Measurements from ENCODE around the gene CTNNBIP1. TPM values are rescaled to one million over a fixed set of nuclear protein-coding genes. Genes with fewer than 3 reads are reported as not detected.
"Not testable (repeated sequence)": the region's sequence is repeated elsewhere in the genome, so short reads cannot be mapped to it uniquely, and the experiment has no call there.

CTNNBIP1 gene
- total RNA-seq, 2 donors from 2014 or later = 16.3 to 21.6 TPM

DNA sequence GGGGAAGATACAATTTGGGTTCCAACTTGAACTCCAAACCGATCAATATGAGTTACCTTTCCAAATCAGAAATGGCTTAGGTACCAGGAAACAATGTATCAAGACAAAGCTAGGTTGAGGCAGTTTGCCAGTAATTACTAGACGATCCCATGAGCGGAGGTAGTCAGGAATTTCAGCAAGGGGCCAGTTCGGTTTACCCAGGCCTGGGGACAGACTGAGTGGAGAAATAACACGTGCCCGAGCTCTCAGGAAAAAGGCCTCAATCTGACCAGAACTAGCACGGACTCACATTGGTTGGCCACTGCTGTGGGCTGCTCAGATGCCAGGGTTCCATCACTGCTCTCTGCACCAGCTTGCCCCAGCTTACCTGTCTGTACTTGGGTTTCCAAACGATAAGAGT, 101.6 kb downstream of the CTNNBIP1 start:
- ATAC-seq (replicated peaks in 1 of 2) = no peak
- Mint-ChIP-seq H3K4me1 (ENCODE audit: low read depth) (peaks cover 28% of the 10 kb centered on the region), H3K27ac (no peak overlapping the region), H3K27me3 (ENCODE audit: low read depth) (no peaks in the 10 kb centered on the region), H3K4me3 (no peak overlapping the region), H3K9me3 (no peaks in the 10 kb centered on the region), H3K36me3 (ENCODE audit: insufficient read depth in 2 of 2) (no peaks in the 10 kb centered on the region)
- no peak for DNase-seq

DNA sequence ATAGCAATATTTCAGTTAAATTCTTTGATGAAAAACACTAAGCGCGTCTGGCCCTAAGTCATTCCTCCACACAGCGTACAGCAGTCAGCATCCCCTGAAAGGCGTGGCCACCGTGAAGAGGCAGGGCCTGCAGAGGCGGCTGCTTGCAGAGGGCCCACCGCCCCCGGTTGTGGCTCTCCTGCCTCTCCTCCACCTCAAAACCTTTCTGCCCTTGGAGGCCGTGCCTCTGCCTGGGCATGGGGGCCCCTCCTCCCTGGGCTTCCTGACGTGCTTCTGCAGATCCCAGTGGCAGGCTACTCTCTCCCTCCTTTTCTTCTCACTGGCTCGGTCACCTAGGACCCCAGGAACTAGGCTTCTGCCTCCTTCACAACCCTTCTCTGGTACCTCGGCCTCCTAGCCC, 102.5 kb downstream of the CTNNBIP1 start:
- Mint-ChIP-seq H3K4me3 (no peak overlapping the region), H3K9me3 (no peaks in the 10 kb centered on the region), H3K27ac (no peak overlapping the region), H3K36me3 (ENCODE audit: insufficient read depth in 2 of 2) (no peaks in the 10 kb centered on the region), H3K27me3 (ENCODE audit: low read depth) (no peaks in the 10 kb centered on the region), H3K4me1 (ENCODE audit: low read depth) (peaks cover 28% of the 10 kb centered on the region)
- DNase-seq (no peak), ATAC-seq (replicated peaks in 1 of 2) (no peak)

DNA sequence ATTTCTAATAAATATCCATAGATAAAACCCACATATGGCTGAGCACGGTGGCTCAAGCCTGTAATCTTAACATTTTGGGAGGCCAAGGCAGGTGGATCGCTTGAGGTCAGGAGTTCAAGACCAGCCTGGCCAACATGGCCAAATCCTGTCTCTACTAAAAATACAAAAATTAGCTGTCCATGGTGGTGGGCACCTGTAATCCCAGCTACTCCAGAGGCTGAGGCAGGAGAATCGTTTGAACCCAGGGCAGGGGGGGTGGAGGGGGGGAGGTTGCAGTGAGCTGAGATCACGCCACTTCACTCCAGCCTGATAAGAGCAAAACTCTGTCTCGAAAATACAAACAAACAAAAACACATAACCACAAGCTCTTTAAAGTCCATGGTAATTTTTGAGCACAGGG, 104.1 kb downstream of the CTNNBIP1 start:
- ATAC-seq (replicated peaks in 1 of 2); H3K36me3 Mint-ChIP-seq (ENCODE audit: insufficient read depth in 2 of 2); H3K9me3 Mint-ChIP-seq; H3K27ac Mint-ChIP-seq; H3K4me3 Mint-ChIP-seq; DNase-seq; H3K27me3 Mint-ChIP-seq (ENCODE audit: low read depth): not testable (repeated sequence)
- peaks cover 28% of the 10 kb centered on the region for H3K4me1 Mint-ChIP-seq (ENCODE audit: low read depth)

DNA sequence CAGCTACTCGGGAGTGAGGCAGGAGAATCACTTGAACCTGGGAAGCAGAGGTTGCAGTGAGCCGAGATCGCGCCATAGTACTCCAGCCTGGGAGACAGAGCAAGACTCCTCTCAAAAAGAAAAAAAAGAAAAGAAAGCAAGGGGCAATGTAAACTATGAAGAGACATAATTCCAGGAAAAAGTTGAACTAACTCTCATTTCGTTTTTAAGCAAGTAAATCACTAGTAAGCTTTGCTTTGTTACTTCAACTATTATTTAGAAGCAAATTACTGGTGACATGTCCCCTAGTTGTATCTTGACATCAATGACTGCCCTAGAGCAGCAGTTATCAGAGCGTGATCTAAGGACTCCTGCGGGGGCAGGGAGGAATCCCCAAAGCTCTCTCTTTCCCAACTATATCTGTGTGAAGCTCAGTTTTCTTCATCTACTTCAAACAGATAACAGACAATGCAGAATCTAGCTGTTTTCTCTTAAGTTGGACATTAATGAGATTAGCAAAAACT, 105.0 kb downstream of the CTNNBIP1 start:
- Mint-ChIP-seq H3K4me1 (ENCODE audit: low read depth) (peaks cover 31% of the 10 kb centered on the region), H3K27me3 (ENCODE audit: low read depth) (no peaks in the 10 kb centered on the region)

DNA sequence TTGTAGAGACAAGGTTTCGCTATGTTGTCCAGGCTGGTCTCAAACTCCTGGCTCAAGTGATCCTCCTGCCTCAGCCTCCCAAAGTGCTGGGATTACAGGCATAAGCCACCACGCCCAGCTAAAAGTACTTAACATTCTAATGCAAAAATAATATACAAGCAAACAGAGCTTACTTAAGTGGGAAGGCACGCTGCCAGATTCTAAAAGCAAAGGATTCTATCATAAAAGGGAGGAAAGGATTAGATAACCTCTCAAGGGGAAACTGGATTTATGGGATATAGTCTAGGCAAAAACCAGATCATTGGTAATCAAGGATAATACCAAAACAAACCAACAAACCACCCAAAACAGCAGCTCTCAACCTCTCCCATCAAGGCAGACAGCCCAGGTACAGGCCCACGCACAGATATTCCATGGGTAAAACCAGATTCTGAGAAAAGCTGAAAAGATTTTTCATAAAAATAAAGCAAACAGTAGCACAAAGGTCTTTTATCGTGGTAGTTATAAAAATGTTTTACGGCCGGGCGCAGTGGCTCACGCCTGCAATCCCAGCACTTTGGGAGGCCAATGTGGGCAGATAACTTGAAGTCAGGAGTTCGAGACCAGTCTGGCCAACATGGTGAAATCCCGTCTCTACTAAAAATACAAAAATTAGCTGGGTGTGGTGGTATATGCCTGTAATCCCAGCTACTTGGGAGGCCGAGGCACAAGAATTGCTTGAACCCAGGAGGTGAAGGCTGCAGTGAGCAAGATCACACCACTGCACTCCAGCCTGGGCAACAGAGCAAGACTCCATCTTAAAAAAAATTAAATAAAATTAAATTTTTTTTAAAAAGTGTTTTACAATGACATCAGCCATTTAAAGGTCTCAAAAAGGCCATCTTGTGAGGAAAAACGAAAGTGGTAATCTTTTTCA, 106.8 kb downstream of the CTNNBIP1 start:
- H3K27ac Mint-ChIP-seq; H3K27me3 Mint-ChIP-seq (ENCODE audit: low read depth); H3K9me3 Mint-ChIP-seq; DNase-seq; H3K4me3 Mint-ChIP-seq; ATAC-seq (replicated peaks in 1 of 2); H3K36me3 Mint-ChIP-seq (ENCODE audit: insufficient read depth in 2 of 2): not testable (repeated sequence)
- peaks cover 35% of the 10 kb centered on the region for H3K4me1 Mint-ChIP-seq (ENCODE audit: low read depth)

More for the DNA sequence above, 105.0 kb downstream of the CTNNBIP1 start:
- Mint-ChIP-seq H3K27ac (no peak overlapping the region), H3K4me3 (no peak overlapping the region), H3K36me3 (ENCODE audit: insufficient read depth in 2 of 2) (no peaks in the 10 kb centered on the region), H3K9me3 (no peaks in the 10 kb centered on the region)
- no peak for ATAC-seq (replicated peaks in 1 of 2)
- DNase-seq = no peak

DNA sequence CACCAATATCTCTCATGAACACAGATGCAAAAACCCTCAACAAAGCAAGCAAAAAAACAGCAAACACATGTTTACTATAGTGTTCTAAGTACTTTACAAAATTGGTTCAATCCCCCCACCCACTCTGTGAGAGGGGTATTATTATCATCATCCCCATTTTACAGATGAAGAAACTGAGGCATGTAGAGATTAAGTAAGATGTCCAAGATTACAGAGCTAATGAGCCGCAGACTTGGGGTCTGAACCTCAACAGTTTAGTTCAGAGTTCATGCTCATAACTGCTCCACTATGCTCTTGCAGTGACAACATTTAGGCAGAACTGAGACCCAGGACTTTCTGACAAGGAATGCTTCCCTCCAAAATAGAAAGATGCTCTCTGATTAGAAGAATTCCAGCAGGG, 108.2 kb downstream of the CTNNBIP1 start:
- Mint-ChIP-seq H3K27ac (no peak overlapping the region), H3K9me3 (no peaks in the 10 kb centered on the region), H3K4me3 (no peak overlapping the region), H3K4me1 (ENCODE audit: low read depth) (peaks cover 35% of the 10 kb centered on the region), H3K36me3 (ENCODE audit: insufficient read depth in 2 of 2) (no peaks in the 10 kb centered on the region), H3K27me3 (ENCODE audit: low read depth) (no peaks in the 10 kb centered on the region)
- ATAC-seq (replicated peaks in 1 of 2) (no peak), DNase-seq (no peak)

Other genes with a start within 250 kb of the CTNNBIP1 start
- gene CLSTN1, start 86.3 kb downstream of the CTNNBIP1 start, total RNA-seq = 10 to 100 TPM; 31.7 to 34.1 TPM
- 10 to 100 TPM; 22.7 to 24.5 TPM for gene LZIC, start 33.1 kb upstream of the CTNNBIP1 start, total RNA-seq
- gene NMNAT1, start 33.2 kb upstream of the CTNNBIP1 start, total RNA-seq = 10 to 100 TPM; 12.3 to 13.7 TPM
- gene RBP7, start 87.0 kb upstream of the CTNNBIP1 start, total RNA-seq = not detected
- 10 to 100 TPM; 24.7 to 25.6 TPM for gene UBE4B, start 122.7 kb upstream of the CTNNBIP1 start, total RNA-seq

Measured in activated T-cell treated with anti-CD3 and anti-CD28 coated beads, Interleukin-2, amount 50 U/mL, for 72 hours (primary cell).